ENCODE data around the gene CELSR1.
"Not testable (repeated sequence)": the region's sequence is repeated elsewhere in the genome, so short reads cannot be mapped to it uniquely, and the experiment has no call there.

Gene CELSR1

GRCh38 chr22:46534901-46535630 is 2.4 kb downstream of the CELSR1 start:
- DNase-seq (ENCODE audit: low read depth in 3 of 3): no peak

GRCh38 chr22:46534177-46534776 is 3.1 kb downstream of the CELSR1 start:
- no peak for DNase-seq (ENCODE audit: low read depth in 3 of 3)

- DNase-seq (ENCODE audit: low read depth in 3 of 3): no peak
Measured at GRCh38 chr22:46533070-46533833, 4.2 kb downstream of the CELSR1 start.

GRCh38 chr22:46532416-46532815 is 5.0 kb downstream of the CELSR1 start:
- DNase-seq (ENCODE audit: low read depth in 3 of 3): no peak

- DNase-seq (ENCODE audit: low read depth in 3 of 3): no peak
Measured at GRCh38 chr22:46531581-46532175, 5.7 kb downstream of the CELSR1 start.

GRCh38 chr22:46528121-46528610 is 9.3 kb downstream of the CELSR1 start:
- no peak for DNase-seq (ENCODE audit: low read depth in 3 of 3)

- no peak for DNase-seq (ENCODE audit: low read depth in 3 of 3)
Measured at GRCh38 chr22:46526244-46526839, 11.1 kb downstream of the CELSR1 start.

- DNase-seq (ENCODE audit: low read depth in 3 of 3): no peak
Measured at GRCh38 chr22:46525389-46526243, 11.8 kb downstream of the CELSR1 start.

- no peak for DNase-seq (ENCODE audit: low read depth in 3 of 3)
Measured at GRCh38 chr22:46524203-46524740, 13.1 kb downstream of the CELSR1 start.

- DNase-seq (ENCODE audit: low read depth in 3 of 3): no peak
Measured at GRCh38 chr22:46522797-46523196, 14.6 kb downstream of the CELSR1 start.

GRCh38 chr22:46521994-46522393 is 15.4 kb downstream of the CELSR1 start:
- DNase-seq (ENCODE audit: low read depth in 3 of 3): no peak

- DNase-seq (ENCODE audit: low read depth in 3 of 3): no peak
Measured at GRCh38 chr22:46520880-46521279, 16.5 kb downstream of the CELSR1 start.

GRCh38 chr22:46519377-46519776 is 18.0 kb downstream of the CELSR1 start:
- DNase-seq (ENCODE audit: low read depth in 3 of 3): no peak

- DNase-seq (ENCODE audit: low read depth in 3 of 3): no peak
Measured at GRCh38 chr22:46518542-46519325, 18.7 kb downstream of the CELSR1 start.

GRCh38 chr22:46518038-46518437 is 19.4 kb downstream of the CELSR1 start:
- no peak for DNase-seq (ENCODE audit: low read depth in 3 of 3)

- DNase-seq (ENCODE audit: low read depth in 3 of 3): no peak
Measured at GRCh38 chr22:46517255-46517761, 20.1 kb downstream of the CELSR1 start.

- no peak for DNase-seq (ENCODE audit: low read depth in 3 of 3)
Measured at GRCh38 chr22:46516638-46517037, 20.8 kb downstream of the CELSR1 start.

GRCh38 chr22:46516112-46516487 is 21.3 kb downstream of the CELSR1 start:
- not testable (repeated sequence) for DNase-seq (ENCODE audit: low read depth in 3 of 3)

All from stimulated activated CD4-positive, alpha-beta T cell treated with anti-CD3 and anti-CD28 coated beads, TNF-alpha, amount 100 ng/mL, for 48 hours (primary cell).